GM23338 (cell line): ENCODE data around the gene CPNE1.

Source experiments
- EZH2 ChIP-seq: fragments of 200-600 bp; sonication (generic); IDR thresholded peaks from one replicate; pipeline ENCODE4 v1.8.0; 2017; ENCODE audit warnings: antibody characterized with exemption, mild to moderate bottlenecking, low read depth; ENCODE audit not compliant: unreplicated experiment
- EZH2phosphoT487 ChIP-seq: fragments of 200-600 bp; sonication (generic); IDR thresholded peaks from one replicate; pipeline ENCODE4 v1.8.1; 2018; ENCODE audit warnings: antibody characterized with exemption; ENCODE audit not compliant: unreplicated experiment
- NANOG ChIP-seq: IDR thresholded peaks from 2 replicates; pipeline ENCODE4 v1.6.1; 2016; ENCODE audit warnings: antibody characterized with exemption, borderline replicate concordance
- POLR2AphosphoS5 ChIP-seq: IDR thresholded peaks from 2 replicates; pipeline ENCODE4 v1.6.1; 2016; ENCODE audit warnings: antibody characterized with exemption, low read depth
- REST ChIP-seq: IDR thresholded peaks from one replicate; pipeline ENCODE4 v1.6.1; 2018; ENCODE audit warnings: antibody characterized with exemption; ENCODE audit not compliant: unreplicated experiment
- STAT1 ChIP-seq: IDR thresholded peaks from one replicate; pipeline ENCODE4 v1.6.1; 2016; ENCODE audit warnings: antibody characterized with exemption; ENCODE audit not compliant: unreplicated experiment
- TF ChIP-seq, protein P1 (sequence below), 2 experiments: fragments of 200-600 bp in 1 of 2; sonication (generic) in 1 of 2; conservative IDR thresholded peaks; 2 replicates each; pipeline versions ENCODE4 v1.5.1 to v1.6.1; 2016 to 2017; ENCODE audit warnings: antibody characterized with exemption in 2 of 2, low read depth in 2 of 2, mild to moderate bottlenecking in 2 of 2, moderate library complexity in 1 of 2

DNA sequence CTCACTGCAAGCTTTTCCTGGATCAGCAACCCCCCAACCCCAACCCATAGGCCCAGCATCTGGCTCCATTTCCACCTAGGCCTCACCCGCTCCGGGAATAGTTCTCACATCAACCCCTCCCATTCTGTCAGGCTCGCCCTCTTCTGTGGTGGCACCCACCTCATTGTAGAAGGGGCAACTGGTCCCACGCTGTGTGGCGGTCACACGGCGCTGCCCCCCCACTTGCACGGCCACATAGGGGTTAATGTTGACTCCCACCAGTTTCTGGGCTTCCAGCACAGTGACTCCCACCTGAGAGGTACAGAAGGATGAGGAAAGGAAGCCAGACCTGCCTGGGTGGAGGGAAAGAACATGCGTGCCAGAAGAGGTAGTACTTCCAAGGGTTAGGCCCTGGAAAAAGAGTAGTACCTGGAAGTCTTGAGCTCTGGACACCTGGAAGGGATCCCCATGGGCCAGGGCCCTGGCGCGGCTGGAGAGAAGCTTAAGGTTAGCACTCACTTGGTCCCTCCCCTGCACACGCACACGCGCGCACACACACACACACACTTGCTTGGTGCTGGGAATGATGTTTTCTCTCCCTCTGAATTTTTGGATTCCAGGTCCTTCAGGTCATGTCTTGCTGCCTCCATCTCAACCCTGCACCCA, 61.7 kb downstream of the CPNE1 start:
- TF ChIP-seq, protein P1, sequence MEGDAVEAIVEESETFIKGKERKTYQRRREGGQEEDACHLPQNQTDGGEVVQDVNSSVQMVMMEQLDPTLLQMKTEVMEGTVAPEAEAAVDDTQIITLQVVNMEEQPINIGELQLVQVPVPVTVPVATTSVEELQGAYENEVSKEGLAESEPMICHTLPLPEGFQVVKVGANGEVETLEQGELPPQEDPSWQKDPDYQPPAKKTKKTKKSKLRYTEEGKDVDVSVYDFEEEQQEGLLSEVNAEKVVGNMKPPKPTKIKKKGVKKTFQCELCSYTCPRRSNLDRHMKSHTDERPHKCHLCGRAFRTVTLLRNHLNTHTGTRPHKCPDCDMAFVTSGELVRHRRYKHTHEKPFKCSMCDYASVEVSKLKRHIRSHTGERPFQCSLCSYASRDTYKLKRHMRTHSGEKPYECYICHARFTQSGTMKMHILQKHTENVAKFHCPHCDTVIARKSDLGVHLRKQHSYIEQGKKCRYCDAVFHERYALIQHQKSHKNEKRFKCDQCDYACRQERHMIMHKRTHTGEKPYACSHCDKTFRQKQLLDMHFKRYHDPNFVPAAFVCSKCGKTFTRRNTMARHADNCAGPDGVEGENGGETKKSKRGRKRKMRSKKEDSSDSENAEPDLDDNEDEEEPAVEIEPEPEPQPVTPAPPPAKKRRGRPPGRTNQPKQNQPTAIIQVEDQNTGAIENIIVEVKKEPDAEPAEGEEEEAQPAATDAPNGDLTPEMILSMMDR (conservative IDR thresholded peaks at IDR 0.05; ENCODE audit: low read depth in 2 of 2): no peak
- TF ChIP-seq POLR2AphosphoS5: no peak
- no peak for TF ChIP-seq EZH2
- no peak for TF ChIP-seq STAT1
- no peak for TF ChIP-seq REST
- no peak for TF ChIP-seq EZH2phosphoT487
- no peak for TF ChIP-seq NANOG
